Thyroid gland (tissue), 4 donors: ENCODE measurements around the gene DERL3.

Experiments
- CTCF ChIP-seq, 6 experiments: fragments of 200-600 bp in 3 of 6; fragments of 450-650 bp in 3 of 6; sonication (generic) in 3 of 6; IDR thresholded peaks; one replicate each; pipeline ENCODE4 v1.5.1; 2016 to 2019; ENCODE audit warnings: antibody characterized with exemption in 6 of 6, mild to moderate bottlenecking in 2 of 6, inconsistent platforms in 1 of 6, moderate library complexity in 1 of 6
- POLR2A ChIP-seq, 2 donors: fragments of 450-650 bp; IDR thresholded peaks; one replicate each; pipeline ENCODE4 v1.6.1; 2017; ENCODE audit warnings: antibody characterized with exemption in 2 of 2, mild to moderate bottlenecking in 2 of 2, moderate library complexity in 1 of 2

GRCh38 chr22:23842599-23842998, 3.8 kb upstream of the DERL3 start:
- TF ChIP-seq CTCF (IDR thresholded peaks at IDR 0.05), result no peak
- no peak for TF ChIP-seq POLR2A (IDR thresholded peaks at IDR 0.05)
